Fibroblast of lung (primary cell): ENCODE data around the gene NHS. TPM values are rescaled to one million over a fixed set of nuclear protein-coding genes. Genes with fewer than 3 reads are reported as not detected.

Experiments used
- DNase-seq, 2 donors: peaks; one replicate each; pipeline versions ENCODE4 v3.0.0 to v3.0.0-alpha.2; 2010; ENCODE audit warnings: low read depth in 2 of 2
- H2AFZ ChIP-seq: 2 replicates; pipeline ENCODE4 v1.5.1; 2012; ENCODE audit warnings: low read length, control low read depth, inconsistent platforms
- H3K27ac ChIP-seq: 2 replicates; pipeline ENCODE4 v1.5.1; 2011; ENCODE audit warnings: low read length, control low read depth; ENCODE audit not compliant: insufficient read depth
- H3K27me3 ChIP-seq: 2 replicates; pipeline ENCODE4 v1.5.1; 2011; ENCODE audit warnings: mild to moderate bottlenecking, low read length; ENCODE audit not compliant: control insufficient read depth, insufficient read depth
- H3K36me3 ChIP-seq: 2 replicates; pipeline ENCODE4 v1.5.1; 2011; ENCODE audit warnings: low read length; ENCODE audit not compliant: control insufficient read depth, insufficient read depth
- H3K4me1 ChIP-seq: 2 replicates; pipeline ENCODE4 v1.5.1; 2011; ENCODE audit warnings: low read length; ENCODE audit not compliant: control insufficient read depth, insufficient read depth; ENCODE audit errors: extremely low read depth
- H3K4me2 ChIP-seq: 2 replicates; pipeline ENCODE4 v1.5.1; 2011; ENCODE audit warnings: low read length, control low read depth; ENCODE audit not compliant: insufficient read depth; ENCODE audit errors: extremely low read depth
- H3K4me3 ChIP-seq, 4 experiments: fragments of 200-600 bp in 1 of 4; sonication (generic) in 1 of 4; replicated peaks in 1 of 4; 2 replicates each; pipeline ENCODE4 v1.5.1; 2011 to 2016; ENCODE audit warnings: low read length in 4 of 4, low read depth in 3 of 4, mild to moderate bottlenecking in 3 of 4, control low read depth in 2 of 4, inconsistent platforms in 1 of 4, mixed read lengths in 1 of 4; ENCODE audit not compliant: insufficient read depth in 1 of 4; ENCODE audit errors: control extremely low read depth in 1 of 4
- H3K79me2 ChIP-seq: 2 replicates; pipeline ENCODE4 v1.5.1; 2012; ENCODE audit warnings: mild to moderate bottlenecking, low read length, inconsistent platforms; ENCODE audit not compliant: control insufficient read depth, insufficient read depth
- H3K9ac ChIP-seq: 2 replicates; pipeline ENCODE4 v1.5.1; 2011; ENCODE audit warnings: mild to moderate bottlenecking, low read length, control low read depth; ENCODE audit not compliant: insufficient read depth
- H3K9me3 ChIP-seq: 2 replicates; pipeline ENCODE4 v1.5.1; 2012; ENCODE audit warnings: low read depth, low read length; ENCODE audit not compliant: control insufficient read depth, insufficient read depth
- H4K20me1 ChIP-seq: 2 replicates; pipeline ENCODE4 v1.5.1; 2011; ENCODE audit warnings: low read length; ENCODE audit not compliant: control insufficient read depth, insufficient read depth; ENCODE audit errors: extremely low read depth
- EZH2 ChIP-seq: IDR thresholded peaks from 2 replicates; pipeline ENCODE4 v1.5.1; 2012; ENCODE audit warnings: low read length, control low read depth, mild to moderate bottlenecking; ENCODE audit errors: missing control alignments
- polyA plus RNA-seq, 2 donors: library from polyadenylated mRNA; depleted of rRNA in 1 of 2; stranded (reverse) in 1 of 2; unstranded in 1 of 2; fragments of >200 nt; gene quantifications; 2 replicates each; pipeline ENCODE4 v1.2.1, GENCODE V29; 2011 to 2012; ENCODE audit warnings: missing spikeins in 1 of 2
- total RNA-seq: library from RNA; depleted of rRNA; stranded (reverse); fragments of >200 nt; gene quantifications from 2 replicates; pipeline ENCODE4 v1.2.1, GENCODE V29; 2014
- TF ChIP-seq, protein P1 (sequence below), 2 donors: IDR thresholded peaks in 1 of 2; conservative IDR thresholded peaks in 1 of 2; 1 replicate in 1 of 2; 2 replicates in 1 of 2; pipeline ENCODE4 v1.5.1; 2011 to 2012; ENCODE audit warnings: low read length in 2 of 2, control low read depth in 1 of 2, inconsistent platforms in 1 of 2, low read depth in 1 of 2, mild to moderate bottlenecking in 1 of 2

The NHS gene
- total and polyA plus RNA-seq, 2 donors (not counting 1 experiment from before 2014, with no cell fraction given), result 1.4 to 3.8 TPM

DNA sequence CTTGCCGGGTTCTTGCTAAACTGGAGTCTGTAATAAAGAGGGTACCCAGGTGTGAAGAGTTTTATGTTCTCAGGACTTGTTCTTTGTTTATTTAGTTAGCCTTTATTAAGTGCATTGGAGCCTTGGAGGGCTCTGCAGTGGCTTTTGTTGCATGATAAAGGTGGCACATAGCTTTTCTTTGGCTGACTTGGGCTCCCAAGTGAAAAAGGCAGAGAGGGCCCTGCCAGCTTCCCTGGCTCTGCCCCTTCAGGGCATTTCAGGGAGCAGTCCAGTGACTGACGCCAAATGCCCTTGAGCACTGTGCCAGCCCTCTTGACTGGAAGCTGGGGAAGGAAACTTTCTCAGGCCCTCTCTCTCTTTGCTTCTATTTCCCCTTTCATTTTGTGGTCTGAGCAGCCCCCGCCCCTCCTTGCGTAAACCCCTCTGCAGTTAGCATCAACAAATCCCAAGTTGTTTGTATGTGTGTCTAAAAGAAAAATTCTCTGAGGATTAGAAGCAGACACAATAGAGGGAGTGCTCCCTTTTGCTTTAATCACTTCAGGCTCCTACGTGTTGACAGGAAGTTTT lies 152.2 kb downstream of the NHS start:
- H3K36me3 ChIP-seq, result no peaks in the 10 kb centered on the region
- peak; percentile 28 to 47 for DNase-seq
- no peaks in the 10 kb centered on the region for H4K20me1 ChIP-seq
- H2AFZ ChIP-seq, result no peak overlapping the region
- no peak overlapping the region for H3K4me3 ChIP-seq
- H3K27ac ChIP-seq, result no peak overlapping the region
- TF ChIP-seq EZH2, result no peak
- TF ChIP-seq, protein P1, sequence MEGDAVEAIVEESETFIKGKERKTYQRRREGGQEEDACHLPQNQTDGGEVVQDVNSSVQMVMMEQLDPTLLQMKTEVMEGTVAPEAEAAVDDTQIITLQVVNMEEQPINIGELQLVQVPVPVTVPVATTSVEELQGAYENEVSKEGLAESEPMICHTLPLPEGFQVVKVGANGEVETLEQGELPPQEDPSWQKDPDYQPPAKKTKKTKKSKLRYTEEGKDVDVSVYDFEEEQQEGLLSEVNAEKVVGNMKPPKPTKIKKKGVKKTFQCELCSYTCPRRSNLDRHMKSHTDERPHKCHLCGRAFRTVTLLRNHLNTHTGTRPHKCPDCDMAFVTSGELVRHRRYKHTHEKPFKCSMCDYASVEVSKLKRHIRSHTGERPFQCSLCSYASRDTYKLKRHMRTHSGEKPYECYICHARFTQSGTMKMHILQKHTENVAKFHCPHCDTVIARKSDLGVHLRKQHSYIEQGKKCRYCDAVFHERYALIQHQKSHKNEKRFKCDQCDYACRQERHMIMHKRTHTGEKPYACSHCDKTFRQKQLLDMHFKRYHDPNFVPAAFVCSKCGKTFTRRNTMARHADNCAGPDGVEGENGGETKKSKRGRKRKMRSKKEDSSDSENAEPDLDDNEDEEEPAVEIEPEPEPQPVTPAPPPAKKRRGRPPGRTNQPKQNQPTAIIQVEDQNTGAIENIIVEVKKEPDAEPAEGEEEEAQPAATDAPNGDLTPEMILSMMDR (conservative IDR thresholded peaks at IDR 0.05 in 1 of 2, IDR thresholded peaks at IDR 0.05 in 1 of 2; ENCODE audit: low read depth in 1 of 2, low read length in 2 of 2), result no peak
- H3K4me1 ChIP-seq, result peaks cover 4% of the 10 kb centered on the region
- no peaks in the 10 kb centered on the region for H3K9me3 ChIP-seq
- H3K79me2 ChIP-seq, result no peaks in the 10 kb centered on the region
- no peak overlapping the region for H3K9ac ChIP-seq
- H3K4me2 ChIP-seq, result no peak overlapping the region
- no peaks in the 10 kb centered on the region for H3K27me3 ChIP-seq

DNA sequence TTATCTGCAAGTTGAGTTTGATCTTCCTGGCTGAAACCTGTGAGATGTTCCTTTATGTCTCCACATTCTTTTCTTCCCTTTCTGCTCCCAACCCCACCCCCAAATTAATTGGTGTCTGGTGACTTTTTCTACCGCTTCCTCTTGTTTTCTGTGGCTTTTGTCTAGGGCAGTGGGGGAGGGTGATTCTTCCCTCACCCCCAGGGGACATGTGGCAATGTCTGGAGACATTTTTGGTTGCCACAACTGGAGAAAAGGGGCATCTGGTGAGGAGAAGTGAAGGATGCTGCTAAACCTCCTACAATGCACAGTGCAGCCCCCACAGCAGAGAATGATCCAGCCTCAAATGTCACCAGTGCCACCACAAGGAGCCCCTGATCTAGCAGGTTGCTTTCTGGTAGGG lies 152.9 kb downstream of the NHS start:
- H3K9me3 ChIP-seq, result no peaks in the 10 kb centered on the region
- TF ChIP-seq EZH2, result no peak
- TF ChIP-seq, protein P1 (conservative IDR thresholded peaks at IDR 0.05 in 1 of 2, IDR thresholded peaks at IDR 0.05 in 1 of 2; ENCODE audit: low read depth in 1 of 2, low read length in 2 of 2), result no peak
- no peaks in the 10 kb centered on the region for H4K20me1 ChIP-seq
- no peak overlapping the region for H3K9ac ChIP-seq
- no peaks in the 10 kb centered on the region for H3K27me3 ChIP-seq
- no peak overlapping the region for H3K4me3 ChIP-seq
- no peaks in the 10 kb centered on the region for H3K36me3 ChIP-seq
- H3K27ac ChIP-seq, result no peak overlapping the region
- no peak for DNase-seq
- no peak overlapping the region for H3K4me2 ChIP-seq
- peaks cover 4% of the 10 kb centered on the region for H3K4me1 ChIP-seq
- no peak overlapping the region for H2AFZ ChIP-seq
- no peaks in the 10 kb centered on the region for H3K79me2 ChIP-seq

DNA sequence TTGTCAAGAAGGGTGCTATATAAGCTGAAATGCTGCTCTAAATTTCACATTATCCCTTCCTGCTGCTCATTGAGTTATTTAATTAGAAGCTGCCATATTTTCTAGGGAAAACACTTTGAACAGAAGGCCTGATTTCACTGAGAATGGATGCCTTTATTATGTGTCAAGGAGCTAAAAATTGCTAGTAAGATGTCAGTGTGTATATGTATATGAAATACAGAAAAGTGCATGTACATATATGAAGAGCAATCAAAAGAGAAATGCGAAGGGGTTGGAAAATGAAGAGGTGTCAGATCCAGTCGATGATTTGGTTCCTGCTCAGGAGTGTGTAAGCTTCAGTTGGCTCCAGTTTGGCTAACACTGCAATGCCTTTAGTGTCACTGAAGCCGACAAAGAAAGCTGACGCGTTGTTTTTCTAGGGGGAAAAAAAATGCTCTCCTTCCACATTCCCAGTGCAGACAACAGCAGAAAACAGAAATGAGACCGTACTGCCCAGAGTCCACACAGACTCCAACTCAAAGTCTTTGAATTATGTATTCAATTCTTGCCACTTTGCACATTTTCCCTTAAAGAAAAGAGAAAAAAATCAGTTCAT lies 154.2 kb downstream of the NHS start:
- no peak overlapping the region for H3K27ac ChIP-seq
- H3K27me3 ChIP-seq, result no peaks in the 10 kb centered on the region
- no peak for DNase-seq
- no peak for TF ChIP-seq EZH2
- TF ChIP-seq, protein P1 (conservative IDR thresholded peaks at IDR 0.05 in 1 of 2, IDR thresholded peaks at IDR 0.05 in 1 of 2; ENCODE audit: low read depth in 1 of 2, low read length in 2 of 2), result no peak
- H2AFZ ChIP-seq, result no peak overlapping the region
- H3K36me3 ChIP-seq, result no peaks in the 10 kb centered on the region
- H3K9ac ChIP-seq, result no peak overlapping the region
- H3K4me3 ChIP-seq, result no peak overlapping the region
- H3K4me2 ChIP-seq, result peak overlapping the region; percentile 23
- H4K20me1 ChIP-seq, result no peaks in the 10 kb centered on the region
- H3K4me1 ChIP-seq, result peaks cover 4% of the 10 kb centered on the region
- H3K79me2 ChIP-seq, result no peaks in the 10 kb centered on the region
- H3K9me3 ChIP-seq, result no peaks in the 10 kb centered on the region
